Lower leg skin (tissue), 3 donors: Measurements from ENCODE around the gene CDH11.

Experiments used
- CTCF ChIP-seq, 3 donors: fragments of 450-650 bp; IDR thresholded peaks; one replicate each; pipeline ENCODE4 v1.5.1; 2016; ENCODE audit warnings: antibody characterized with exemption in 3 of 3, mild to moderate bottlenecking in 3 of 3, moderate library complexity in 2 of 3
- POLR2A ChIP-seq, 2 donors: fragments of 450-650 bp; IDR thresholded peaks; one replicate each; pipeline ENCODE4 v1.6.1; 2016 to 2017; ENCODE audit warnings: antibody characterized with exemption in 2 of 2, mild to moderate bottlenecking in 1 of 2, moderate library complexity in 1 of 2

DNA sequence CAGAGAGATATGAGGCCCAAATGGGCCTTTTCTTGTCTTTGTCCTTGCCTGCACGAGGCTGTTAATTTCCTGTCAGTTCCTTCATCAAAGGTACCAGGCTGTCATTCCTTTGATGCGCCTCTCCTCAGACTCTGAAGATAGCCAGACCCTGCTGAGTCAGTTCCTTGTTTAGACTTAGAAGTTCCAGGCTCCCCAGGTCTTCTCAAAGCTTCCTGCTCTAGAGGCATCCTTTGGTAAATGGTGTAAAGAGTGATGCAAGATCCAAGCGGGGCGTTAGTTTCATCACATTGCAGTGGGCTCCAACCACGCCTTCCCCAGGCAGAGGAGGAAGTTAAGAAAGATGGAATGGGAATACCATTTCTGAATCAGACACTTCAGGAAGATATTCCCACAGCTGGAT, 4.0 kb upstream of the CDH11 start:
- no peak for TF ChIP-seq POLR2A (IDR thresholded peaks at IDR 0.05)
- no peak for TF ChIP-seq CTCF (IDR thresholded peaks at IDR 0.05)
